Heart left ventricle (tissue), 13 donors: ENCODE data around the gene REM2.

ENCODE experiments used
- POLR2A ChIP-seq, 2 donors: fragments of 450-650 bp; IDR thresholded peaks; one replicate each; pipeline ENCODE4 v1.6.1; 2017; ENCODE audit warnings: antibody characterized with exemption in 2 of 2, mild to moderate bottlenecking in 2 of 2, moderate library complexity in 2 of 2
- TF ChIP-seq, protein P1 (sequence below), 12 donors: fragments of 200-600 bp; sonication (generic) in 4 of 12; IDR thresholded peaks; one replicate each; pipeline versions ENCODE4 v1.5.0 to v1.8.0; 2018 to 2022; ENCODE audit warnings: antibody characterized with exemption in 12 of 12, mild to moderate bottlenecking in 5 of 12
- donor health status: ischemic (EF 13 %, LVEDD 7.1; RV severe dilation, severe dysfunction).
- donor health status: DM: no; HTN: yes; CAD: no.
- donor health status: DM: no; HTN: no; CAD: no.
- donor health status: ischemic (EF 25% LVEDD 6.9; RV normal size, moderate dysfunction).
- donor health status: ischemic (EF 25% LVEDD 5.7; RV mildly dilated, moderate dysfunction).
- donor health status: ischemic (EF 35%, LVEDD 5.7; RV mildly dilated, moderate dysfunction).
- donor health status: nonischemic (EF 11% LVEDD 7.7; RV severe dilation, severe dysfunction).
- donor health status: DM: yes; HTN: yes; CAD: no.
- donor health status: PGD.
- donor health status: ischemic (EF 29% LVEDD 5.4; RV normal size, mild dysfunction).
- donor health status: nonischemic (EF 23%, LVEDD 6.1; RV moderate dilation, normal function).

GRCh38 chr14:22918804-22919600, 36.0 kb downstream of the REM2 start, which contains the start of gene RBM23:
- TF ChIP-seq, protein P1, sequence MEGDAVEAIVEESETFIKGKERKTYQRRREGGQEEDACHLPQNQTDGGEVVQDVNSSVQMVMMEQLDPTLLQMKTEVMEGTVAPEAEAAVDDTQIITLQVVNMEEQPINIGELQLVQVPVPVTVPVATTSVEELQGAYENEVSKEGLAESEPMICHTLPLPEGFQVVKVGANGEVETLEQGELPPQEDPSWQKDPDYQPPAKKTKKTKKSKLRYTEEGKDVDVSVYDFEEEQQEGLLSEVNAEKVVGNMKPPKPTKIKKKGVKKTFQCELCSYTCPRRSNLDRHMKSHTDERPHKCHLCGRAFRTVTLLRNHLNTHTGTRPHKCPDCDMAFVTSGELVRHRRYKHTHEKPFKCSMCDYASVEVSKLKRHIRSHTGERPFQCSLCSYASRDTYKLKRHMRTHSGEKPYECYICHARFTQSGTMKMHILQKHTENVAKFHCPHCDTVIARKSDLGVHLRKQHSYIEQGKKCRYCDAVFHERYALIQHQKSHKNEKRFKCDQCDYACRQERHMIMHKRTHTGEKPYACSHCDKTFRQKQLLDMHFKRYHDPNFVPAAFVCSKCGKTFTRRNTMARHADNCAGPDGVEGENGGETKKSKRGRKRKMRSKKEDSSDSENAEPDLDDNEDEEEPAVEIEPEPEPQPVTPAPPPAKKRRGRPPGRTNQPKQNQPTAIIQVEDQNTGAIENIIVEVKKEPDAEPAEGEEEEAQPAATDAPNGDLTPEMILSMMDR (IDR thresholded peaks at IDR 0.05), result no peak
- TF ChIP-seq POLR2A (IDR thresholded peaks at IDR 0.05), result peak; percentile 72 to 83
